ENCODE data around the gene CD300LG.
A peak's percentile ranks its signal among the peaks of the same experiment; 100 is the strongest.

CD300LG gene

DNA sequence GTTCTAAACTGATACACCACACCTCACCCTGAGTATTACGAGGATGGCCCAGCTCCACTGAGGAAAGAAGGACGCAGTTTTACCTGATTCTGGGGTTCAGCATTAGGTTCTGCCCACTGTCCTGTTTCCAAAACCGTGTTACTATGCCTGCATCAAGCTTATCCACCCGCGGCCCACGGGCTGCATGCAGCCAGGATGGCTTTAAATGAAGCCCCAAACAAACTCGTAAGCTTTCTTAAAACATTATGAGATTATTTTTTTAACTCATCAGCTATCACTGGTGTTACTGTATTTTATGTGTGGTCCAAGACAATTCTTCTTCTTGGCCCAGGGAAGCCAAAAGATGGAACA, 4.0 kb upstream of the CD300LG start:
- no peak overlapping the region for H3K4me3 ChIP-seq (ENCODE audit: low read depth, low read length)
- DNase-seq (ENCODE audit: low read depth), result no peak
- TF ChIP-seq, protein P1, sequence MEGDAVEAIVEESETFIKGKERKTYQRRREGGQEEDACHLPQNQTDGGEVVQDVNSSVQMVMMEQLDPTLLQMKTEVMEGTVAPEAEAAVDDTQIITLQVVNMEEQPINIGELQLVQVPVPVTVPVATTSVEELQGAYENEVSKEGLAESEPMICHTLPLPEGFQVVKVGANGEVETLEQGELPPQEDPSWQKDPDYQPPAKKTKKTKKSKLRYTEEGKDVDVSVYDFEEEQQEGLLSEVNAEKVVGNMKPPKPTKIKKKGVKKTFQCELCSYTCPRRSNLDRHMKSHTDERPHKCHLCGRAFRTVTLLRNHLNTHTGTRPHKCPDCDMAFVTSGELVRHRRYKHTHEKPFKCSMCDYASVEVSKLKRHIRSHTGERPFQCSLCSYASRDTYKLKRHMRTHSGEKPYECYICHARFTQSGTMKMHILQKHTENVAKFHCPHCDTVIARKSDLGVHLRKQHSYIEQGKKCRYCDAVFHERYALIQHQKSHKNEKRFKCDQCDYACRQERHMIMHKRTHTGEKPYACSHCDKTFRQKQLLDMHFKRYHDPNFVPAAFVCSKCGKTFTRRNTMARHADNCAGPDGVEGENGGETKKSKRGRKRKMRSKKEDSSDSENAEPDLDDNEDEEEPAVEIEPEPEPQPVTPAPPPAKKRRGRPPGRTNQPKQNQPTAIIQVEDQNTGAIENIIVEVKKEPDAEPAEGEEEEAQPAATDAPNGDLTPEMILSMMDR (IDR thresholded peaks at IDR 0.05; ENCODE audit: low read depth, low read length, missing control alignments), result no peak

DNA sequence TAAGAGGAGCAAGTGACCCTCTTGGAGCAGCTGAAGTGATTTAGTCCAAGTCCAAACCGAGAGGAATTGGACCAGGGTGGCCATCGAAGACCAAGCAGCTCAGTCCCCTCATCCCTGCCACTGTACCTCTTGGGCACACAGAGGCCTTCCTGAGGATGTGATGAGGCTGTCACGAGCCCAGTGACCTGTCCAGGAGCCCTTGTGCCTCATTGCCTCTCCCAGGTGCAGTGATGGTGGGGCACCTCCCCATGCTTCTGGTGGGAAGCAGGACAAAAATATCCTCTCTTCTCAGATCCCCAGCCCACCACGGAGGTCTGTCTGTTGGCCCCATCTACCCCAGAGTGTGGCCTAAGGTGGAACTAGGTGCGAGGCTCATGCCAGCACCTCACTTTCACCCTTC, 2.7 kb upstream of the CD300LG start:
- no peak for DNase-seq (ENCODE audit: low read depth)
- TF ChIP-seq, protein P1 (IDR thresholded peaks at IDR 0.05; ENCODE audit: low read depth, low read length, missing control alignments), result no peak
- H3K4me3 ChIP-seq (ENCODE audit: low read depth, low read length), result no peak overlapping the region

- DNase-seq (ENCODE audit: low read depth), result no peak
- H3K4me3 ChIP-seq (ENCODE audit: low read depth, low read length), result no peak overlapping the region
- TF ChIP-seq, protein P1 (IDR thresholded peaks at IDR 0.05; ENCODE audit: low read depth, low read length, missing control alignments), result no peak
Measured at GRCh38 chr17:43845766-43846165, 1.2 kb upstream of the CD300LG start.

- DNase-seq (ENCODE audit: low read depth), result peak; percentile 5
- no peak overlapping the region for H3K4me3 ChIP-seq (ENCODE audit: low read depth, low read length)
Measured at GRCh38 chr17:43846221-43846712, 709 bp upstream of the CD300LG start.

DNA sequence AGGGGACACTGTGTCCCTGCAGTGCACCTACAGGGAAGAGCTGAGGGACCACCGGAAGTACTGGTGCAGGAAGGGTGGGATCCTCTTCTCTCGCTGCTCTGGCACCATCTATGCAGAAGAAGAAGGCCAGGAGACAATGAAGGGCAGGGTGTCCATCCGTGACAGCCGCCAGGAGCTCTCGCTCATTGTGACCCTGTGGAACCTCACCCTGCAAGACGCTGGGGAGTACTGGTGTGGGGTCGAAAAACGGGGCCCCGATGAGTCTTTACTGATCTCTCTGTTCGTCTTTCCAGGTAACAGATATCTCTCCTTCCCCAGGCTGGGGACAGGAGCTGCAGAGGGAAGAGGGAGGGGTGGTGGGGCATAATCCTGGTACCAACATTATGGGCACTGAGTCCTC, 1.6 kb downstream of the CD300LG start:
- H3K4me3 ChIP-seq (ENCODE audit: low read depth, low read length), result no peak overlapping the region
- TF ChIP-seq, protein P1 (IDR thresholded peaks at IDR 0.05; ENCODE audit: low read depth, low read length, missing control alignments), result no peak
- no peak for DNase-seq (ENCODE audit: low read depth)

More at GRCh38 chr17:43846221-43846712, 709 bp upstream of the CD300LG start:
- TF ChIP-seq, protein P1 (IDR thresholded peaks at IDR 0.05; ENCODE audit: low read depth, low read length, missing control alignments), result peak; percentile 99

GRCh38 chr17:43849116-43849515, 2.1 kb downstream of the CD300LG start:
- TF ChIP-seq, protein P1 (IDR thresholded peaks at IDR 0.05; ENCODE audit: low read depth, low read length, missing control alignments), result no peak
- no peak for DNase-seq (ENCODE audit: low read depth)
- no peak overlapping the region for H3K4me3 ChIP-seq (ENCODE audit: low read depth, low read length)

DNA sequence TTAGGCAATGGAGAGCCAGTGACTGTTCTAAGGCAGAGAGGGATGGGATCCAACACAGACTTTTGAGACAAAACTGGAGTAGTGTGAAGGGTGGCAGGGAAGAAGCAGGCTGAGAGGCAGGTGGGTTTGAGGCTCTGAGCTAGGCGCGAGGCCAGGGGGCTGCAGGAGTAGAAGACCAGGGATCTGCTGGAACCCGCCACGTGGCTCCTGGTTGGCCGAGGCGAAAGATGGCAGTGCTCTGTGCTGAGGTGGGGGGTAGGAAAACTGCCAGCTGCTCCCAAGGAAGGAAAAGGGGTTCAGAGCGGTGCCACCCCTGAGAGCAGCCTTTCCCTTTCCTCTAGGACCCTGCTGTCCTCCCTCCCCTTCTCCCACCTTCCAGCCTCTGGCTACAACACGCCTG, 5.6 kb downstream of the CD300LG start:
- H3K4me3 ChIP-seq (ENCODE audit: low read depth, low read length), result no peak overlapping the region
- TF ChIP-seq, protein P1 (IDR thresholded peaks at IDR 0.05; ENCODE audit: low read depth, low read length, missing control alignments), result no peak
- no peak for DNase-seq (ENCODE audit: low read depth)

Data from GM12864 (cell line).